A549 (cell line): ENCODE measurements around the gene WNT7A. TPM values are rescaled to one million over a fixed set of nuclear protein-coding genes. Genes with fewer than 3 reads are reported as not detected.

ENCODE experiments used
- ATAC-seq, 2 experiments: fragments of 200-7000 bp in 1 of 2; fragments of >200 bp in 1 of 2; cut with Nextera tagmentation in 1 of 2; cut with Tn5 transposase in 1 of 2; 3 replicates each; pipeline versions ENCODE4 v1.8.0 to v1.9.1; 2018 to 2020; ENCODE audit warnings: mild to moderate bottlenecking in 1 of 2, moderate library complexity in 1 of 2
- CTCF ChIA-PET: fragments of 300-600 bp; sonication (Branson Sonifier 250); formaldehyde crosslinking; extraction: SDS; loops from one replicate; lab custom pipeline; 2021; ENCODE audit warnings: antibody characterized with exemption, inconsistent platforms; lab: Yijun Ruan, JAX
- POLR2A ChIA-PET: fragments of 350-600 bp; formaldehyde crosslinking; extraction: SDS; loops from one replicate; lab custom pipeline; 2021; ENCODE audit warnings: antibody characterized with exemption, inconsistent platforms; lab: Yijun Ruan, JAX
- DNase-seq, 2 experiments: peaks; one replicate each; pipeline versions ENCODE4 v3.0.0 to v3.0.0-alpha.2; 2011 to 2016; ENCODE audit warnings: low read depth in 1 of 2, low spot score in 1 of 2
- FAIRE-seq: peaks from 2 replicates; lab custom pipeline; 2011; peaks lifted over from hg19 to GRCh38; lab: Jason Lieb, UNC
- H3K27ac ChIP-seq, 2 experiments: fragments of >200 bp; sonication (Bioruptor Twin); formaldehyde crosslinking; 3 replicates each; pipeline ENCODE4 v1.5.1; 2016 to 2017
- H3K4me1 ChIP-seq: fragments of >200 bp; sonication (Bioruptor Twin); formaldehyde crosslinking; 3 replicates; pipeline ENCODE4 v1.6.1; 2016
- H3K4me2 ChIP-seq: fragments of >200 bp; sonication (Bioruptor Twin); formaldehyde crosslinking; 3 replicates; pipeline ENCODE4 v1.6.1; 2016
- H3K4me3 ChIP-seq: fragments of >200 bp; sonication (Bioruptor Twin); formaldehyde crosslinking; 3 replicates; pipeline ENCODE4 v1.5.1; 2016
- H3K9me3 ChIP-seq: fragments of >200 bp; sonication (Bioruptor Twin); formaldehyde crosslinking; 3 replicates; pipeline ENCODE4 v1.6.1; 2016
- ATOH8 ChIP-seq: fragments of 250-450 bp; sonication (Bioruptor Pico); IDR thresholded peaks from 2 replicates; pipeline ENCODE4 v1.5.0; 2020; ENCODE audit warnings: low read depth, mild to moderate bottlenecking, moderate library complexity
- BHLHE40 ChIP-seq: IDR thresholded peaks from 2 replicates; pipeline ENCODE4 v1.6.1; 2012; ENCODE audit warnings: low read depth, low read length, inconsistent platforms
- CBX8 ChIP-seq: fragments of 200-600 bp; sonication (generic); IDR thresholded peaks from 2 replicates; pipeline ENCODE4 v1.6.1; 2016
- CHD4 ChIP-seq: fragments of 200-600 bp; sonication (generic); IDR thresholded peaks from 2 replicates; pipeline ENCODE4 v1.6.1; 2016; ENCODE audit warnings: antibody characterized with exemption, mild to moderate bottlenecking, borderline replicate concordance
- CTCF ChIP-seq: fragments of >200 bp; sonication (Bioruptor Twin); formaldehyde crosslinking; IDR thresholded peaks from 3 replicates; pipeline ENCODE4 v1.5.1; 2016
- E2F6 ChIP-seq: IDR thresholded peaks from 2 replicates; pipeline ENCODE4 v1.6.1; 2012; ENCODE audit warnings: low read depth, borderline replicate concordance
- EHF ChIP-seq: fragments of 250-450 bp; sonication (Bioruptor Pico); IDR thresholded peaks from 2 replicates; pipeline ENCODE4 v1.5.0; 2020; ENCODE audit warnings: mild to moderate bottlenecking
- EHMT2 ChIP-seq: fragments of 200-600 bp; sonication (generic); IDR thresholded peaks from 2 replicates; pipeline ENCODE4 v1.6.1; 2016; ENCODE audit warnings: antibody characterized with exemption, low read depth, mild to moderate bottlenecking, moderate library complexity
- ELK1 ChIP-seq: fragments of 150-350 bp; IDR thresholded peaks from 2 replicates; pipeline ENCODE4 v1.6.1; 2014; ENCODE audit warnings: low read depth, mild to moderate bottlenecking, low read length
- ESRRA ChIP-seq: fragments of 150-350 bp; IDR thresholded peaks from 2 replicates; pipeline ENCODE4 v1.6.1; 2014; ENCODE audit warnings: mild to moderate bottlenecking, low read length, borderline replicate concordance
- FOSB ChIP-seq: fragments of 250-450 bp; sonication (Bioruptor Pico); IDR thresholded peaks from 2 replicates; pipeline ENCODE4 v1.5.0; 2020; ENCODE audit warnings: mild to moderate bottlenecking, moderate library complexity
- GATA3 ChIP-seq: IDR thresholded peaks from 2 replicates; pipeline ENCODE4 v1.6.1; 2012; ENCODE audit warnings: borderline replicate concordance
- HDAC2 ChIP-seq: fragments of 200-600 bp; sonication (generic); IDR thresholded peaks from 2 replicates; pipeline ENCODE4 v1.6.1; 2016
- HEYL ChIP-seq: fragments of 250-450 bp; sonication (Bioruptor Pico); IDR thresholded peaks from 2 replicates; pipeline ENCODE4 v1.8.0; 2021; ENCODE audit warnings: mild to moderate bottlenecking, moderate library complexity
- MAFK ChIP-seq: fragments of 450-650 bp; IDR thresholded peaks from 2 replicates; pipeline ENCODE4 v1.6.1; 2014; ENCODE audit not compliant: partially characterized antibody
- MAZ ChIP-seq: fragments of 150-350 bp; IDR thresholded peaks from 2 replicates; pipeline ENCODE4 v1.6.1; 2014; ENCODE audit warnings: antibody characterized with exemption, low read depth, low read length, borderline replicate concordance
- POLR2A ChIP-seq: IDR thresholded peaks from 2 replicates; pipeline ENCODE4 v1.6.1; 2012; ENCODE audit warnings: mild to moderate bottlenecking, low read length
- POLR2AphosphoS2 ChIP-seq: conservative IDR thresholded peaks from 2 replicates; pipeline ENCODE4 v1.6.1; 2012; ENCODE audit warnings: low read length, improper control_type of control experiment, inconsistent platforms
- RARB ChIP-seq: fragments of 250-450 bp; sonication (Bioruptor Pico); IDR thresholded peaks from 2 replicates; pipeline ENCODE4 v1.8.0; 2021; ENCODE audit warnings: mild to moderate bottlenecking, moderate library complexity
- RCOR1 ChIP-seq: fragments of 150-350 bp; IDR thresholded peaks from 2 replicates; pipeline ENCODE4 v1.6.1; 2014; ENCODE audit warnings: antibody characterized with exemption, low read length, low read depth
- SMC3 ChIP-seq: fragments of >200 bp; sonication (Bioruptor Twin); formaldehyde crosslinking; IDR thresholded peaks from 3 replicates; pipeline ENCODE4 v1.6.1; 2018; ENCODE audit warnings: inconsistent platforms
- TP53 ChIP-seq: fragments of 250-450 bp; sonication (Bioruptor Pico); IDR thresholded peaks from 2 replicates; pipeline ENCODE4 v1.5.0; 2021; ENCODE audit warnings: mild to moderate bottlenecking, moderate library complexity
- ZC3H11A ChIP-seq: fragments of 450-650 bp; IDR thresholded peaks from 2 replicates; pipeline ENCODE4 v1.6.1; 2014; ENCODE audit warnings: antibody characterized with exemption, mild to moderate bottlenecking
- ZFP36 ChIP-seq: fragments of 450-650 bp; IDR thresholded peaks from 2 replicates; pipeline ENCODE4 v1.6.1; 2014; ENCODE audit warnings: borderline replicate concordance; ENCODE audit not compliant: partially characterized antibody
- whole genome bisulfite sequencing: methylation state at CpG from one replicate; pipeline ENCODE4 v1.1.6; 2017; ENCODE audit errors: missing lambda C conversion rate; 5-methylcytosine and 5-hydroxymethylcytosine counted together
- polyA plus RNA-seq, 4 experiments: library from polyadenylated mRNA; depleted of rRNA in 3 of 4; stranded (reverse); fragments of >200 nt; fragmentation: RNase III in 1 of 4; extraction: RNeasy Plus Mini Kit Qiagen cat#74134 plus additional on column Dnase treatment in 1 of 4; gene quantifications; 2 replicates in 3 of 4; 3 replicates in 1 of 4; pipeline ENCODE4 v1.2.3, GENCODE V29; 2011 to 2017

Gene WNT7A
- polyA plus RNA-seq, 2 of the 4 experiments (the other 2 are of a cell fraction): 0.03 TPM

GRCh38 chr3:13794322-13794721 is 85.5 kb downstream of the WNT7A start:
- no peaks in the 10 kb centered on the region for H3K4me1 ChIP-seq
- CTCF ChIA-PET: interaction anchor here (0.7 to 1.2 kb wide), 3 partner anchors 10 to 116 kb away, joined by 3 to 4 read pairs (median 3); no protein-coding TSS in a partner anchor

GRCh38 chr3:13793451-13793850 is 86.4 kb downstream of the WNT7A start:
- WGBS: 51% methylated on average over 12 of the region's 12 CpGs
- no peak overlapping the region for H3K27ac ChIP-seq
- ATAC-seq: no peak
- no peak for FAIRE-seq
- no peak overlapping the region for H3K4me2 ChIP-seq
- H3K4me3 ChIP-seq: no peak overlapping the region
- H3K4me1 ChIP-seq: no peaks in the 10 kb centered on the region
- DNase-seq: no peak
- ChIA-PET CTCF (interaction anchor here (1.1 to 1.2 kb wide), 2 partner anchors 8 to 87 kb away, joined by 3 read pairs; partner anchors contain the start of gene WNT7A), POLR2A (no interaction called here)
- no peaks in the 10 kb centered on the region for H3K9me3 ChIP-seq
- TF ChIP-seq RARB (no peak), POLR2AphosphoS2 (no peak), ATOH8 (CRISPR knock-in tag) (no peak), TP53 (CRISPR knock-in tag) (no peak), MAZ (no peak), MAFK (no peak), BHLHE40 (no peak), ESRRA (no peak), HEYL (CRISPR knock-in tag) (no peak), CHD4 (no peak), ZFP36 (no peak), E2F6 (no peak), EHMT2 (no peak), GATA3 (no peak), CTCF (no peak)
- TF ChIP-seq, all 56 proteins: peak for 0

More at GRCh38 chr3:13794322-13794721, 85.5 kb downstream of the WNT7A start:
- DNase-seq: no peak
- POLR2A ChIA-PET: no interaction called here
- 24% methylated on average over 8 of the region's 9 CpGs for WGBS
- H3K9me3 ChIP-seq: no peaks in the 10 kb centered on the region
- FAIRE-seq: no peak
- no peak overlapping the region for H3K27ac ChIP-seq
- no peak for ATAC-seq
- no peak for TF ChIP-seq FOSB (CRISPR knock-in tag)
- no peak for TF ChIP-seq CBX8
- no peak for TF ChIP-seq EHMT2
- TF ChIP-seq ZC3H11A: no peak
- no peak for TF ChIP-seq POLR2A
- TF ChIP-seq HDAC2: no peak
- no peak for TF ChIP-seq ELK1
- TF ChIP-seq EHF (CRISPR knock-in tag): no peak
- no peak for TF ChIP-seq GATA3
- TF ChIP-seq RCOR1: no peak
- TF ChIP-seq ATOH8 (CRISPR knock-in tag): no peak
- no peak for TF ChIP-seq SMC3
- no peak overlapping the region for H3K4me2 ChIP-seq
- no peak overlapping the region for H3K4me3 ChIP-seq
